Left hindlimb (tissue), 1 donor: ENCODE results near the gene PPP2R5D.
"Not testable (repeated sequence)": the region's sequence is repeated elsewhere in the genome, so short reads cannot be mapped to it uniquely, and the experiment has no call there.

Experiments used
- DNase-seq: peaks from one replicate; pipeline ENCODE4 v3.0.0-alpha.2; 2018

Gene PPP2R5D

DNA sequence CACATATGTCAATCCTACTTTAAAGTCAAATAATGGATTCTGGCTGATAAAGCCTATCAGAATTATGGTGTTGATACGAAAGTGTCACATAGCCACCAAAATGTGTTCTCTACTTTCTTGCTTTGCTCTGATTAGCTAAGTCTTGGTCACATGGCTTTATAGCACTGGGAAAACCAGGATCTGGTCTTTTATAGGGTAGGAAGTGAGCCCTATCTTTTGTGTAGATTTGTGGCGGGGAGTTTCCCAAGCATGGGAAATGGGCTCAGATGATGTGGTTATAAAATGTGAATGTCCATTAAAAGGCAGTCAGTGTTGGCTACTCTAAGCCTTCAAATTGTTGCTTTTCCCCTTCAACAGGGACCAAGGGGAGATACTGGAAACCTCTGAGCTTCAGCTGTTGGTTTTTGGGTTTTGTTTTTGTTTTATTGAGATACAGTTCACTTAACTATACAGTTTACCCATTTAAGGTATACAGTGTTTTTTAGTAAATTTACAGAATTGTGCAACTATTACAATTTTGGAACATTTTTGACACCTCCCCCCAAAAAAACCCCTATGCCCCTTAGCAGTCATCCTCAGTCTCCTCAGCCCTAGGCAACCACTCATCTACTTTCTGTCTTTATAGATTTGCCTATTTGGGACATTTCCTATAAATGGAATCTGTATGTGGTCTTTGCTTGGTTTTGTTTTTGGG lies 49.3 kb downstream of the PPP2R5D start:
- DNase-seq = no peak

DNA sequence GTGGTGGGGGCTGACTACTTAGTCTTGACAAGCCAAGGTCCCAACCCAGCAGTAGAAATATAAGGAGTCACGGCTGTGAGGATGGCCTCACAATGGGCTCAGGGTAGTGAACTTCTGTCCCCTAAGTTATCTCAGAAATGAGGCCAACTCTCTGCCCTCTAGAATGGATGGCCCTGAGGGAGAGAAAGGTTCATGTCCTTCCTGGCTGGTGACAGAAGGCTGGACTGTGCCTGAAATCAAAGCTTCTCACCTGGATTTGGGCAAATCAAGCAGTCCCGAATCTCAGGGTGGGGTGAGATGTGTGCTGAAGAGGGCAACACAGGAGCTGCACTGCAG lies 49.8 kb downstream of the PPP2R5D start:
- no peak for DNase-seq

DNA sequence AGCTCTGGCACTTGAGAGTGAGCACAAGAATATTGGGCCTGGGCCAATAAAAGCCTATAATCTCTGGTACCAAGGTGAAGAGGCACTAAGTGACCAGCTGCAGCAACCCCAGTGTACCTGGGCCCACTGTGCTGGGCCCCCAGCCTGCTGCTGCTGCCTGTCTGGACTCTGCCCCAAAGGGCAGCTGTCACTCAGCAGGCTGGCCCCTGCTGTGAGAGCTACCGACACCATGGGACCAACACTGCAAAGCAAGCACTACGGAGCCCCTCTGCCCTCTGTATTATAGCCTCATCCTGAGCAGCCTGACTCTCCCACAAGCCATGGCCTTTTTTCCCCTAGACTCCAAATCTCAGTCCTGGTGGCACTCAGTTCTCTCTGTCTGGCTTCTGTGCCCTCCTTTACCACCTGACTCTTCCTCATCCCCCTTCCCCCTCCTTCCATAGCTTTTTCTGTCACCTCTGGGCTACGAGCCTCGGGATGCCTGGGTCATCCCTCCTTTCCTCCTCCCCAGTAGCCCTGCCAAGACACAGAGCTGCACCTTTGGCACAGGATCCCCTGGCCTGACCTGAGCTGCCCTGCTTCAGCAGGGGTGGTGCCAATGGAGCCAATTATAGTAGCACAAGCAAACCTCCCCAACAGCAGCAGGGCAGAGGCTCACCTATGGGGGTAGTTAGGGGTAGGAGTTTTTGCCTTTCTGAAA lies 51.3 kb downstream of the PPP2R5D start:
- no peak for DNase-seq

DNA sequence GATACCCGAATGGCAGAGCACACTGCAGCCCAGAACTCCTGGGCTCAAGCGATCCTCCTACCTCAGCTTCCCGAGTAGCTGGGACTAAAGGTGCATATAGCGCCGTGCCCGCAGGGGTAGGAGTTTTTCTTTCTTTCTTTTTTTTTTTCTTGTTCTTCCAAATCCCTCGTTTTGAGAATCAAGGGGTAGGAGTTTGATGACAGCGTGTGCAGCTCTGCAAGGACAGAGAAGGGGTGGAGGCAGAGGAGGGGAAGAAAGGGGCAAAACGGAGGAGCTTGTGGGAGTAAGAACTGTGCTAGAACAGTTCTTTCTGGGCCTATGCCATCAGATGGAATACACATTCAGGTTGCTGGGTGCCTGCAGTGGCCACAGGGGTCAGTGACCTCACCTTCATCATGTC lies 52.3 kb downstream of the PPP2R5D start:
- no peak for DNase-seq

DNA sequence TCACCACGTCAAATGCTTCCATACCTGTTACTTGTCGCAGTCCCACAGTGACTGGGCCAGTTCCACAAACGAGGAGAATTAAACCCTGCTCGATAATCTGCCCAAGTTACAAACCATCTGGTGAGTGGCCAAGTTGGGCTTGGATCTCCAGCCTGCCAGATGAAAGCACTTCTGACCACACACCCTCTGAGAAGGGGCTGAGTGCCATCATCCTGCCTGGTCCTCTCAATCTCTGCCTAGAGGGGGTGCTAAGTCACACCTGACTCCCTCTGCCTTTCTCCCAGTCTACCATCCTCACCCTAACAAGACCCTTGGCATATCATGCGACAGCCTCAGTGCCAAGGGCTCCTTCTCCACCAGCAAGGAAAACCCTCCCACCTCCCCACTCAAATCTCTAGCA lies 52.8 kb downstream of the PPP2R5D start:
- no peak for DNase-seq

DNA sequence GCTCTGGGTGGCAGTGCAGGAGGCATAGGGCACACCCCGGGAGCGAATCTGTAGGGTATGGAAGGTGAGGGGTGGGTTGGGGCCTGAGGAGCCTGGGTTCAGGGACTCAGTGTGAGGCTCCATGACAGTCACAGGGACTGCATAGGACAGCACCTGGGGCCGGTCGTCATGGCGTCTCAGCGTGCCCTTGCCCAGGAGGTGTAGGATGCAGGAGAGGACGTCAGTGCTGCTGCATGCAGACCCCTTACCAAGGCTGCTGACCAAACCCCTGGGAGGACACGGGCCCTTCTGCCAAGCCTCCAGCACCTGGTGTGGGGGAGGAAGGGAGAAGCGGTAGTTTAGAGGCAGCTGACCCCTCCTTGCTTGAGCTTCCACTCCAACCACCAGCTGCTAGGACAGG lies 53.3 kb downstream of the PPP2R5D start:
- no peak for DNase-seq

DNA sequence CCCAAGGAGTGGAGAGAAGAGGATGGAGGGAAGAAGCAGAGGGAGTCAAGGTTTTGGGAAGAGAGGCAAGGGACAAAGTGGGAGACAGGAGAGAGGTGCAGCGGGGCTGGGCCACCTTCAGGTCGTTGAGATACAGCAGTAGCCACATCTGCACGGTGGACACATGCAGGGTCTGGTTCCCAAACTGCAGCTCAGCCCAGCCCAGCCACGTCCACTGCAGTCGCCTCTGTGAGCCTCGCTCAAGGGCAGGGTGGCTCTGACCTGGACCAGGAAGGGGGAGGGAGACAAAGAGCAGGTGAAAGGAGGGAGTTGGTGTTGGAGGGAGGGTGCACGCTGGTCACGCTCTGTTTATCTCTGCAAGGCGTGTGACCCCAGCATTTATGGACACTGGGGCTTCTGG lies 54.4 kb downstream of the PPP2R5D start:
- no peak for DNase-seq

DNA sequence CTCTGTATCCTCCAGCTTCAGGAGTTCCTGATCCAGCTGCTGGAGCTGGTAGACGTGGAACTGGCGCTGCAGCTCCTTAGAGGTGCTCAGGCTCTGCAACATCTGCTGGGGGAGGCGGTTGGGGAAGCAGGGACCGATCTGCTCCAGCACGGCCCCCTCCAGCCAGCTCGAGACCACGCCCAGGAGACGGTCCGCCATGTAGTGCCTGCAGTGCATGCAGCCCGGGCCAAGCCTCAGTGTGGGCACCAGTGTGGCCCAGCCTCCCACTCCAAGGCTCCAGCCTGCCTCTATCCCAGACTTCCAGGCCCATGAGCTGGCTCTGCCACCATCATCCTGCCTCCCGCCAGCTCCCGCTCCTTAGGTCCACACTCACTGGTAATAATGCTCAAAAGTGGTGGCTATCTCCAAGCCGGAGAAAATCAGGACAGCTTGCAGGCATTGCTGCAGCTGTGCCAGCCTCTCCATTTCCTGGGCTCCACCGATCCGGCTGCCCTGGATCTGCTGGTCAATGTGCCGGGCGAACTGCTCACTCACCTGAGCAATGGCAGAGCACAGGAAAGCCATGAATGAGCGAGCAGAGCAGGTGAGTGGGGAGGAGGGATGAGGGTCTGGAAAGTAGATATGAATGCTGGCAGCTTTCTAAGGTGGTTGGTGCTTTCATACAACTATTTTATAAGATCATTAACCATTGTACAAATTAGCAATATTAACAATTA lies 56.3 kb downstream of the PPP2R5D start:
- DNase-seq = no peak

DNA sequence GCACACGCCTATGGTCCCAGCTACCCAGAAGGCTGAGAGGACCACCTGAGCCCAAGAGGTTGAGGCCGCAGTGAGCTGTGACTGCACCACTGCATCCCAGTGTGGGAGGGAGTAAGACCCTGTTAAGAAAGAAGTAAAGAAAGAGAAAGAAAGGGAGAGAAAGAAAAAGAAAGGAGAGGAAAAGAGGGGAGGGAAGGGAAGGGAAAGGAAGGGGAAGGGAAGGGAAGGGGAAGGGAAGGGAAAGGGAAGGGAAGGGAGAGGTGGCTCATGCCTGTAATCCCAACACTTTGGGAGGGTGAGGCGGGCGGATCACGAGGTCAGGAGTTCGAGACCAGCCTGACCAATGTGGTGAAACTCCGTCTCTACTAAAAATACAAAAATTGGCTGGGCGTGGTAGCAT lies 57.1 kb downstream of the PPP2R5D start:
- DNase-seq = not testable (repeated sequence)

DNA sequence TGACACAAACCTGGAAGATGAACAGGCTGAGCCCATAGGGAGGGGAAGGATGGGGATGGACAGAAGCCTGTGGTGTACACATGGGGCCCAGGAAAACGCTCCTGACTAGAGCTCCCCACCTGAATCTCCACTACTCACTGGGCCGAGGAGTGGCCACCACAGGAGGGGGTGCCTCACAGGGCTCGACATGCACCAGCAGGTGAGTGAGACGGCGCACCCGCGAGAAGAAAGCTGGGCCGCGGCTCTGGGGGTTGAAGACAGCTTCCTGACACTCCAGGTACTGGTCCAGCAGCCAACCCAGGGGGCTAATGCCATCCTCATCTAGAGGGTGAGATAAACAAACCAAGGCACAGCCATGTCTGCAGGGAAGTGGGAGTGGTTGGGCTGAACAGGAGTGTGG lies 58.9 kb downstream of the PPP2R5D start:
- DNase-seq = no peak

DNA sequence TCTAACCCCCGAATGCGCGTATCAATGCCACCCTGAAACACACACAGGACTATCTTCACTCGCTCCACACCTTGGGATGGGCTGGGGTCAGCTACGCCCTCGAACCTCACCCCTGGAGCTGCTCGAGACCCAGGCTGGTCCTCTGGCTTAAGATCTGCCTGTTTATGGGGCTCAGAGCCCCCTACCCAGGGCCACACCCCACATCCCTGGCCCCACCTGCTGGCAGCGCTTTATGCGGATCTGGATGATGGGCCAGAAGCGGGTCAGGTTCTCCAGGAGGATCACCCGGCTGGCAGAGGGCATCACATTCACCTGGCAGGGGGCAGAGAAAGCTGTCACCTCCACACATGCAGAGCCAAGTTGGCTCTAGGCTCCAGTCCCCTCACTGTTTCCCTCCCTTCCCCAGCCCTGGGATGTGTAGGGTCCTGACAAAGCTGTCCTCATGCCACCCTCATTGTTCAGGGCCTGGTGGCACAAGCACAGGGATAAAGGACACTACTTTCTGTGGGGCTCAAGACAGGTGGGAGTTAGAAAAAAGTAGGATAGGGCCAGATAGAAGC lies 61.1 kb downstream of the PPP2R5D start:
- no peak for DNase-seq

DNA sequence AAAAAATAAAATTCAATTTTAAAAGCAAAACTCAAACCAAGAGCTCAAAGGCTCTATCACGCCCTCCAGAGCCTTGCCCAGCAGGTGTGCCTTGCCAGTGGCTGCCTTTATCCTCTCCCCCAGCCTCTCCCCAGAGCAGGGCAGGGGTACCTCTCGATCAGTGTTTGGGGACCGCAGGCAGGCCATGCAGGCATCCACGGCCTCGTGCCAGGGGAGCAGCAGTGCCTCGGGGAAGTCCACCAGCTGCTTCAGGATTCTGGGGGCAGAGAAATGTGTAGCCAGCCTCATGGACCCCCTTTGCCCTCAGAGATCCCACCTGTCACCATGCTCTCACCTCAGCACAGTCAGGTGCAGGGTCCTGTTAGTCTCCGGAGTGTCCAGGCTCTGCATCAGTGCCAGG lies 63.6 kb downstream of the PPP2R5D start:
- no peak for DNase-seq

DNA sequence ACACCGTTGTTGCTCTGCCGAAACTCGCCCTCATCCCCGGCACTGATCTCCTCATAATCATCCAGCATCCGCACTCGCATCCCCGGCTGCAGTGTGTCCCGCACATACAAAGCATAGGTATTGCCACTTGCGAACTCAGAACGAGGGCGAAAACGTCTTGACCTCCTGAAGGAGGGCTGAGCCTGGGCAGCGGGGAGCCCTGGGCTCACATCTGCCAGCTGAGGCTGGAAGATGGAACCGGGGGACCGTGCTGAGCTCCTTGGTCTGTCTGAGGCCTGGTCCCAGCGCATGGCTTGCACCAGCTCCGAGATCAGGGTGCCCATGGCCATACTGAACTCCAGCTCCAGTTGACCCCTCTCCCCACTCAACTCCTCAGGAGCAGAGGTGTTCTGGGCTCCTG lies 66.6 kb downstream of the PPP2R5D start:
- DNase-seq = no peak

DNA sequence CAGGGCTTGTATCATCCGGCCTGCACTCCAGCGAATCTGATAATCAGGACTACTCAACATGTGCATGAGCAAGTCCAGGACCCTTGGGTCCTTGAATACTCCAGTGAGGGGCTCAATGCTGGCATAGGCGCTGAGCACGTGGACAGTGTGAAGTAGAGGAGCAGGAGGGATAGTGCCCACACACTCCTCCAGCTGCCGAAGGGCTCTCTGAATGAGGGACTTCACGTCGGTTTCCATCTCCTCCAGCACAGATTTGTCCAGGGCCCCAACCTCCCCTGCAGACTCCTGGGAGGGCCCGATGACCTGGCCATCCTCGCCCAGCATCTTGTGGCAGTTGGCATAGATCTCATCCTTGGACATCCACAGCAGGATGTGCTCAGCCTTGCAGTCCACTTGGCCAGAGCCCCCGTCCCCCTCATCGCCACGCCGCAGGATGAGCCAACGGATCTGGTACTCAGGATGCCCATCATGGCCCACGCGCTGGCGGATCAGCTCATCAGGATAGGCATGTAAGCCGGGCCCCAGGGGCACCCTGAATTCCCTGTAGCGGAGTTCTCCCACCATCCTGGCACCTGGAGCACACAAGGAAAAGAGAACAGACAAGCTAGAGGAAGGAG lies 68.0 kb downstream of the PPP2R5D start:
- DNase-seq = no peak

DNA sequence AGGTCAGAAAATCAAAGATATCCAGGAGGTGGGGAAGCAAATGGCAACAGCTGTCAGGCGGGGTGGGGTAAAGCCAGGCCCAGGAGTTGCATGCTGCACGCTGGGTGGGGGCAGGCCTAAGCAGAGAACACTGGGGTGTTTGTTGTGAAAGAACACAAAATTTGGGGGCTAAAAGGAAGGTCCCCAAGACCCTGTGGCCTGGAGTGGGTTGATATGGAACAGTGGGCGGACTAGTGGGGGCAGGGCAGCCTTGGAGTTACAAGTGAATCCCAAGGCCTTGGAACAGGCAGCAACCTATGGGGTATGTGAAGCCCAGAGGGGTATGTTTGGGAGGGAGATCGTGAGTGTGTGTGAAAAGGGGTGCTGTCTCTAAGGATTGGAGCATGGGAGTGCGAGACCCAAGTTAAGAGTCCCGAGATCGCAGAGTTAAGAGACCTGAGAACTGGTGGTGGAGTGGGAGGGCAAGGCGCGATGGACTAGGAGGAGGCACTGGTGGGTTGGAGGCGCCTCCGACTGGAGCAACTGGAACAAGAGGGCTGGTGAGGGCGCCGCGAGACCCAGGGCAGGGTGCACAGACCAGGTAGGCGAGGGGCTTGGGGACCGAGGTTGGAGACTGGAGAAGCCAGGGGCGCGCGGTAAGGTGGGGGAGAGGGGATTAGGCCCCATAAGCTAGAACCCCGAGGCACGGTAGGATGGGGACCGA lies 68.6 kb downstream of the PPP2R5D start:
- peak; percentile 65 for DNase-seq

DNA sequence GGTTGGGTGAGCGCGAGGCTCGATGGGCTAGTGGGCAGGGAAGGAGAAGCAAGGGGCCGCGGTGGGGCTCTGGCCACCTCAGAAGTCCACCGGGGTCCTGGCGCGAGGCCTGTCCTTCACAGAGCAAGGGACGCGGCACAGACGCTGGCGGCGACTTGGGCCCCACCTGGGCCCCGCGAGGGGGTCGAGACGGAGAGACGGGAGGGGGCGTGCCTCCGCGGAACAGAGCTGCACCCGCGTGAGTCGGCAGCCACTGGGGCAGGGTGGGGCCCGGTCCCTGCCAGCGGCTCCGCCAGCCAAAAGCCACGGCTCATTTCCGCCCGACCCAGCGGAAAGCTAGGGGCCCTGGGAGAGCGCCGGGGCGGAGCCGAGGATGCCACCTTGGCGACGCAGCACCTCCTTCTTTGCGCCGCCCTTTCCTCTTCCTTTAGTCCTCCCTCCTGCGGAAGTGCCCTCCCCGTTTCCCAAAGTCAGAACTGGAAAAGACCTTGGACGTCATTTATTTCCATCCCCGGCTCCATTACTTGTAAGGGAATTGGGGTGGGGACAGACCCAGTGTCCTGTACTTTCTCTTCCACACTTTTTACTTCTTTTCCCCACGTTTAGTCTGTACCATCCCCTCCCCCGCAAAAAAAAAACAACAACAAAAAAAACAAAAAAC lies 69.3 kb downstream of the PPP2R5D start, which contains the start of gene CUL7:
CUL7 (minus strand) TSS at position 307 of the 661 bp plus-strand sequence. CDS start 1,063 bp downstream, outside the sequence.
- DNase-seq = peak; percentile 98

DNA sequence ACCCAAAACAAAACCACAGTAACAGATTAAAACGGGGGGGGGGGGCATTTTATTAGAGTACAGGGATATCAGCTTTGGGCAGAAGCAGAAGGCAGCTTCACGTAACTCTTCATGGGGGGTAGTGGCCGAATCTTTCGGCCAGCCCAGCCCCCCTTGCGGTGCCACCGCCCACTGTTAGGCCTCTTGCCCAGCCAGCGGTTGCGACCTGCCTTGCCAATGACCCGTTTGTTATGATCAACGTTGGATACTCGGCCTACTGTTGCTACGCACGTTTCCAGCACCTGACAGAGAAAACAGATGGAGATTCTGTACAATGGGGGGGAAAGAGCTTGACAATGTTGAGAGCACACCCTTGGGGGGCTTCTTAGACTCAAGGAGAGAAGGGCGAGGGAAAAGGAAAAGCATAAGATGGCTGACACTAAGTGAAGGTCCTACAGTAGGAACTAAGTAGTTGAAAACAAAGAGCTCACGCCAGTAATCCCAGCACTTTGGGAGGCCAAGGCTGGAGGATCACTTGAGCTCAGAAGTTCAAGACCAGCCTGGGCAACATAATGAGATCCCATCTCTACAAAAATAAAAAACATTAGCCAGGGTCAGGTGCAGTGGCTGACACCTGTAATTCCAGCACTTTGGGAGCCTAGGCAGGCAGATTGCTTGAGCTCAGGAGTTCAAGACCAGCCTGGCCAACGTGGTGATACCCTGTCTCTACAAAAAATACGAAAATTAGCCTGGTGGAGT lies 70.0 kb downstream of the PPP2R5D start:
- no peak for DNase-seq

DNA sequence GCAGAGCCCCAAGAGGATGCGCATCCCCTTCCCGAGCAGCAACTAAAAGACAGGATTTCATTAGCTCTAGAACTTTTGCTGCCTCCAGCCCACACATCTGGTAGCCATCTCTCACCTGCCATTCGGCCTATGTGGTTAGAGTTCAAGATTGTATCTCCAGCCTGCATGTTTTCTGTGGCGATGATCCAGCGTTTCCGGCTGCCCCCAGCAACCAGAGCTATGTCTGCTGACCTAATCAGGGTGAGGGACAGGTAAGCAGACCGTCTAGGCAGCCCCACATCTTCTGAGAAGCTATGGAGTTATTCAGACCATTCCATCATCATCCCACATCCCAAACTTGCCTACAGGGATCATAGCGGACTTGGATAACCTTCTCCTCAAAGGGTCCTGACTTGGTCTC lies 71.6 kb downstream of the PPP2R5D start:
- no peak for DNase-seq

DNA sequence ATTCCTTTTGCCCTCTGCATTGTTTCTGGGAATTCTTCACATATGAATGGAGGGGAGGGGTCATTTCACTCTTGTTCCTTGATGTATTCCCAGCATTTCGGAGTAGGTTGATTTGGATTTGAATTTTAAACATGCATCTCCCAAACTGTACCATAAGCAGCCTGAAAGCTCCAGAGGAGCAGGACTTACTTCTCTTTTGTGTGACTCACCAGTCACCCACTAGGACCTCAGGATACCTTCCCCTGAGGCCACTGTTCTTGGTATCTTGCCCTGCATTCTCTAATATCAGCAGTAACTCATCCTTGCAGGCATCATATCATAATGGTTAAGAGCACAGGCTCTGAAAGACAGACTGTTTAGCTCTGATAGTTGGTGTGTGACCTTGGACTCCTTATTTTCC lies 74.2 kb downstream of the PPP2R5D start:
- DNase-seq = no peak

DNA sequence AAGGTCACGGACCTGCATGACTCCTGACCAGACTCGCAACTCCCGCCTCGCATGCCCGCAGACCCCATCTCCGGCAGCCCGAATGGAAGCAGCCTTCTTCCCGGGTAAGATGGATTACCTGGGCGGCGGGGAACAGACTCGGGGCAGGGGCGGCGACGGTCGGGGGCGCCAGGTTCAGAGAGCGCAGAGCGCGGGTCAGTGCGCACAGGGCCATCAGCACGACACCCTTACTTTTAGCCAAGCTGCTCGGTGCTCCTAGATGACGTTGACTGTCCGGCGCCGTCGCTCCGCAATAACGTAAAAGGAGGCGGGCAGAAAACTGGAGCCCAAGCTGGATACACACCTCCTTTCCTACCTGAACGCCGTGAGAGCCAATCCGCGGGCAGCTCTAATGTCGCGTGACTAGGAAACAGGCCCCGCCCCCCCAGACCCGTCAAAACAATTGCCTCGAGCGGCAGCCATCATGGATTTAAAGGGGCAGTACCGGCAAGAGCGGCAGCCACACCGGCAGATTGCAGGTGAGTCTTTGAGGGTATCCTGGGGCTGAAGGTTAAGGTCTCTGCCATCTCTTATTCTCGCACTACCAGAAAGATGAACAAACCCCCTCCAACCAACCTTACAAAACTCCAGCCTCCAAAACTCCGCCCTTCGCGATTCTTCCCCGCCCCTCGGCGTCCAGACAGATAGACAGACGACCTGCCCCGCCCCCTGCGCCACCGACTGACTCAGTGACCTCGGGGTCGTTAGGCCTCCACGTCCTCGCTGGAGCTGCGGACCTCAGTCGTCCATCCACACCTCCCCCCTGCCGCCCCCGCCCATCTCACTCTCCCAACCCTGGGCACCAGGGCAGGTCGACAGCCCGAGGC lies 75.0 kb downstream of the PPP2R5D start, which contains the start of the genes KLC4 and MRPL2:
KLC4 (plus strand) TSS at position 464 of the 866 bp plus-strand sequence. CDS start 1,705 bp downstream, outside the sequence.
MRPL2 (minus strand) TSS at position 267 of the 866 bp plus-strand sequence; CDS start at position 214, 53 bp downstream.
- peak; percentile 99 for DNase-seq
